ENCODE data around the gene TANK.
"Not testable (repeated sequence)": the region's sequence is repeated elsewhere in the genome, so short reads cannot be mapped to it uniquely, and the experiment has no call there.

TANK gene

DNA sequence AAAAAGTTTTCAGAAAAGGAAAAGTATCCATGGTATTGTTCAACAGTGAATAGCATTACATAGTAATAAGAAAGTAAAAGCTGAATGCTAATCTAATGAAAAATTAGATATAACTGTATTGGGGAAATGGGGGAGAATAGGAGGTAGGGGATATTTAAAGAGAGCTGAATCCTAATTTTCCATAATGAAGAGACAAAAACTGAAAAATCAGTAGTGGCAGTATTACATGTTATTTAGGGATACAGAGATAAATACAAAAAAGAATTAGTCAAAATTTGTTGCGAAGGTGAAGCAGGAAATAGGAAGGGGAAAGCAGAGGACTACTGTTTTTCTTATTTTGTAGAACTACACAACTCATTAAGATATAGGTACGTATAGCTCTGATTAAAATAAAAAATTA lies 9.1 kb downstream of the TANK start:
- DNase-seq (ENCODE audit: low spot score): no peak

- DNase-seq (ENCODE audit: low spot score): no peak
These were observed 10.1 kb downstream of the TANK start for GRCh38 chr2:161170377-161170776.

DNA sequence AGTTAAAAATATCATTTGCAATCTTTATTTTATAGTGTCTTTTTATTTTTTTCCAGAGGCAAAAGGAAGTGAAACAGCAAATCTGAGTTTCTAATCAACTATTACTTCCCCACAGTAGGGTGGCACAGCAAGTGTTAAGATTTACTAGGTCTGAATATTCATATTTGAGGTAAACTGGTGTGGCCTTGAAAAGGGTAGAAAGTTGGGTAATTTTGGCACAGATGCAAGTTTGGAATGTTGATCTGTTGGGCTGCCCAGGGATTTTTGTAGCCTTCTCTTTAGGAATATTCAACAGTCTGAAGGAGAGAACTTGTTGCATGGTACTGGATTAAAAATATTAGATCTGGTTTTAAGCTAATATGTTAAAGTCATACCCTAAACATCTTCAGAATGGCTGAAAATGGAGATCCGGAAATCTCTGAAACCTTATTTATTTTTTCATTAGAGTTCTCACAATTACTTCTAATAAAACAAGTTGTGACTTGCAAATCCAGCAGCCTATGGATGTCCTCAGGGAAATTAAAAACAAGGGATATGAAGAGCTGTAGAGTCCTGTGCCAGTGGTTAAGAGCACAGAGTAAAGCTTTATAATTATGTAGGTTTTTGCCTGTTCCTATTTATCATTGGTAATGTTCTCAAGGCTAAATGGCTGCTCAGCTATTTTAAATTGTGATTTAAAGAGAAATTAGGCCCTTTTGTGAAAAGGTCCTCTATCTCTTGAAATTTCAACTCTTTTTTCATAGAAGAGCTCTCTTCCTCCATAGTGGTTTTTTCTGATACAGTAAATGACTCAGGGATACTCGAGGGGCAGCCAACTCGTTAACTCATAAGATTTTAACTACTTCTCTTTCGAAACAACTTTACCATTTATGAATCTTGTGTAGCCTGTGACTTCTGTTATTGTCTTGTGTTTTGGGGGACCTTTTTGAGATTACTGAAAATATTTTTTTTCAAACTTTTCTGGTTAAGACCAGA lies 11.0 kb downstream of the TANK start:
- DNase-seq (ENCODE audit: low spot score): no peak

DNA sequence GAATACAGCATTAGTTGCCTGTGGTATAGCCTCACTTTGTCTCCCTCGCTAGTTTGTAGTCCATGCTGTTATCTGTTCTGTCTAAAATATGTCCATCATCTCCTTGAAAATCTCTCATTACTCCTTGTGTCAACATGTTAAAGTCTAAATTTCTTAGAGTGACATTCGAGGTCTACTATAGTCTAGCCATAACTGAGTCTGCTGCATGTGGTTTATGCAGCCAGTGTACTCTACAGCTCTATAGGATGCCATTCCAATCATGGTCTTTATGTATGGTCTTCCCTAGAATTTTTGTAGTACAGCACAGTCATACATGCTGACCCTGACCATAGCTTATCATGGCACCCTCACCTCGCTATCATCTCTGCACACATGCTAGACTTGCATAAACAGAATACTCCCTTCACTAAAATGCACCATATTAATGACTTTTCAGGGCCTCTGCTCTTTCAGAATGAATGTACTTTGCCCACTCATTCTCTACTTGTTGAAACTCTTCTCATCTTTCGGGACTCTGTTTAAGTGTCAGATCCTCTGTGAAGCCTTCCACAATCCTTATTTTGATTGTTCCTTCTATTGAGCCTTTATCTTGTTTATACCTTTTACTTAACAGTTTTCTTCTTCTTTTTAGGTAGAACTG lies 12.8 kb downstream of the TANK start:
- DNase-seq (ENCODE audit: low spot score): no peak

GRCh38 chr2:161173541-161174194 lies 13.4 kb downstream of the TANK start:
- no peak for DNase-seq (ENCODE audit: low spot score)

GRCh38 chr2:161177969-161178368 lies 17.7 kb downstream of the TANK start:
- DNase-seq (ENCODE audit: low spot score): no peak

GRCh38 chr2:161178756-161179155 lies 18.5 kb downstream of the TANK start:
- DNase-seq (ENCODE audit: low spot score): no peak

DNA sequence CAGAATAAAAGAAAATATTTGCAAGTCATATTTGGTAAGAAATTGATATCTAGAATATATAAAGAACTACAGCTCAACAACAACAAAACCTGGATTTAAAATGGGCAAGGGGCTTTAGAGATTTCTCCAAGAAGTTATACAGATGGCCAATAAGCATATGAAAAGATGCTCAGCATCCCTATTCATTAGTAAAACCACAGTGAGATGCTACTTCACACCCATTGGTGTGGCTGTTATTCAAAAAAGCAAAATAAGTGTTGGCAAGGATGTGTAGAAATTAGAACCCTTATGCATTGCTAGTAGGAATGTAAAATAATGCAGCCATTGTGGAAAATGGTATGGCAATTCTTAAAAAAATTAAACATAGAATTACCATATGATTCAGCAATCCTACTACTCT lies 29.8 kb downstream of the TANK start:
- DNase-seq (ENCODE audit: low spot score): no peak

DNA sequence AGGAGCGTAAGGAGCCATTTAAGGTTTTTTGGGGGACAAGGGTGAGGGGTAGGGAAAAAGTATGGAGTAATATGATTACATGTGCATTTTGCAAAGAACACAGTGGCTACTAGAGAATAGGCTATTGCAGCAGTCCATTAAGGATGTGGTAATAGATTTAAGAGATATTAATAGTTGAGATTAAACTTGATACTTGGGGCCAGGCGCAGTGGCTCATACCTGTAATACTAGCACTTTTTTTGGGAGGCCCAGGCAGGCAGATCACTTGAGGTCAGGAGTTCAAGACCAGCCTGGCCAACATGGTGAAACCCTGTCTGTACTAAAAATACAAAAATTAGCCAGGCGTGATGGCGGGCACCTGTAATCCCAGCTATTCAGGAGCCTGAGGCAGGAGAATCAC lies 35.4 kb downstream of the TANK start:
- not testable (repeated sequence) for DNase-seq (ENCODE audit: low spot score)

DNA sequence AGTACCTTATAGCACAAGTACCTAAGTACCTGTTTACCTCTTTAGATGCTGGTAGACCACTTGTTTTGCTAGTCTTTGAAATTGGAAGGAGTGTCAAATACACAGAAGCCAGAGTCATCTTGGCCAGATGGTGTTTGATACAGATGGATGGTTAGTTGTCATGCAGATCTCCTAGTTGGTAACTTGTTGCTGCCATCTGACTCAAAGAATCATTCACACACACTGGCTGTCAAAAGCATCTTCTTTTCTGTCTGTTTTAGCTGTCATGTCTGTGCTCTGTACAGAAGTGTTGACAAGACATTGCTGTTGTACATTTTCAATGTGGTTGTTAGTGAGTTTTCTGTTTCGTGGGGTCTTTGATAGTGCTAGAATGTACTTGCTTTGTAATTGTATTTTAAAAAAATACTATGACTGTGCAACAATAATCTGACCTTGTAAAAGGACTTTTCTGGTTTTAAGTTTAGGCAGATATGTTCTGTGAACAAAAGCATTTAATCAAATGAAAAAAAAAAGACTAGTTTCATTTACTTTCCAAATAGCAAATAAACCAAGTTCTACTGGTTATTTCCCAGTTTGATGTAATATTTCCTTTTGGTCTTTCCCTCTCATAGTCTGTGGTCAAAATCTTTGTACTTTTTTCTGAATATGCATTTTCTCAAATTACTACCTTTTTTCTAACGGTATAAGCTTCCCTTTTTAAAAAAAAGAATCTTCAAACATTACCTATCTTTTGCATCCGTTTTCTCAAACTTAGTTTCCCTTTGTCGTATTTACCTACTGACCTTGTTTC lies 39.9 kb downstream of the TANK start:
- no peak for DNase-seq (ENCODE audit: low spot score)

DNA sequence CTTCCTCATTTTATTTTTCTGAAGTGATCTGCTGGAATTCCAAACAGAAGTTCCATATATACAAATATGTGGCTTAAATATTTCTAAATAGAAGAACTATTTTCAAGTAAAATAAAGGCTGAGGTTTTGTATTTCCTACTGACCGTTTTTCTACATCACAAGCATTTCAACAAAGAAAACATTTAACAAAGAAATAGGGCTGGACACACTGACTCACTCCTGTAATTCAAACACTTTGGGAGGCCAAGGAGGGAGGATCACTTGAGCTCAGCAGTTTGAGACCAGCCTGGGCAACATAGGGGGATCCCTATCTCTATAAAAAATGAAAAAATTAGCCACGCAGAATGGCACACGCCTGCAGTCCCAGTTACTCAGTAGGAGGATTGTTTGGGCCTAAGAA lies 44.6 kb downstream of the TANK start:
- DNase-seq (ENCODE audit: low spot score): no peak

DNA sequence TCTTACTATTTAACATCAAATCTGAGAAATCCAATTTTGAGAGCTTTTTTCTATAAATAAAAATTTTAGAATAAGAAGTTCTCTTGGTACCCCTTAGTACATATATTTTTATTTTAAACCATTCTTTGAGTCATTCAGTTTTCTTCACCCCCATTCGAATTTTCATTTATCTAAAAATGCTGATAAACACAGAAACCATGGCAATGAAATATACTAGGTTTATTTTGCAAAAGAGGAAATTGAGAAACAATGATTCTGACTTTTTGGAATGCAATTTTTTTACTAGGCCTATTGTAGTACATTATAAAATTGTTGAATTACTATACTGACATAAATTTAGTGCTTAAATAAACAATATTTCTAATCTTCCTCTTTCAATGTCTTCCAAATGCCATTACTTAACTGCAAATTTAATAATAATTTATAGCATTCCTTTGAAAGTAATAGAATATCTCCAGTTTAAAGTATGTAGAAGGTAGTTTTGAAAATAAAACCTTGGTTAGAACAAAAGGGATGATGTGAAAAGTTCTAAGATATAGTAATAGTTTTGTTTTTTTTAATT lies 46.3 kb downstream of the TANK start:
- DNase-seq (ENCODE audit: low spot score): no peak

DNA sequence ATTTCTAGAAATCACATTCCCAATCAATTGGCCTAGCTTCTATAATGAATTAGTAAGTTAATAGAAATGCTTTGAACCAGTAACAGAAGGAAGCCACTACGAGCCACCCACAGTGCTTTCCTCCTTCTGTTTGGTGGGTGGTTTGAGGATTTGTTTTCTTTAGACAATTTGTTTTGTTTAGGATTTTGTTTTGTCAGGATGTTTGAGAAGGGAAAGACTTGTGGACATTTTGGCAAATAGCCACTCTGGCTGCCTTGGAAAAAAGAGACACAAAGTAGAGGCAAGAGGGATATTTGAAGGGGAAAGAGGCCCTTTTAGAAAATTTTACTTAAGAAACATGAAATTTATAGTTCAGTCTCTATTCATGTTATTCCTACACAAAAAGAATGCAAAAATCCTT lies 47.7 kb downstream of the TANK start:
- DNase-seq (ENCODE audit: low spot score): no peak

- DNase-seq (ENCODE audit: low spot score): peak; percentile 55
These were observed 48.4 kb downstream of the TANK start for GRCh38 chr2:161208527-161209139.

GRCh38 chr2:161209902-161210301 lies 49.7 kb downstream of the TANK start:
- no peak for DNase-seq (ENCODE audit: low spot score)

DNA sequence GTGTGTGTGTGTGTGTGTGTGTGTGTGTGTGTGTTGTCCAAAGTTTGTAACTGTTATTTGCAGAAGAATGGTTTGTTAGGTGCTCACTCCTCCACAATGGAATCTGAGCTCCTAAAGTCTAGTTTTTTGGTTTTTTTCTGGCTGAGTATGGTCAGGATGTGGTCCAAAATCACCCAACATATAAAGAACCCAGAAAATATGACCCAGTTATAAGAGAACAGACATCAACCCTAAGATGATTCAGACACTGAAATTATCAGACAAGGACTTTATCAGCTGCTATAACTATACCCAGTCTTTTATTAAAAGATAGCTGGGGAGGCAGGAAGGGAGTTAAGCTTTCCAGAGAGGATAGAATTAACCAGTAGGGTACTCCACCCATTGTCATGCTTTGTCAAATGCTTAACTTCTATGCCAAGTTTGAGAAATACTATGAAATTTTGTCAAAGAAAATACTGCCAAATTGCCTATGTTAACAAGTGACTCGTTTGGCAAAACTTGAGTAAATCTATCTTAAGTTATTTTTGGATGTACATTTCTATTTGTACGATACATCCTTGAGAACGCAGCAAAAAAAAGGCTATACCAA lies 57.5 kb downstream of the TANK start:
- no peak for DNase-seq (ENCODE audit: low spot score)

GRCh38 chr2:161219211-161219610 lies 59.0 kb downstream of the TANK start:
- DNase-seq (ENCODE audit: low spot score): no peak

- DNase-seq (ENCODE audit: low spot score): peak; percentile 51
These were observed 63.0 kb downstream of the TANK start for GRCh38 chr2:161223139-161223732.

DNA sequence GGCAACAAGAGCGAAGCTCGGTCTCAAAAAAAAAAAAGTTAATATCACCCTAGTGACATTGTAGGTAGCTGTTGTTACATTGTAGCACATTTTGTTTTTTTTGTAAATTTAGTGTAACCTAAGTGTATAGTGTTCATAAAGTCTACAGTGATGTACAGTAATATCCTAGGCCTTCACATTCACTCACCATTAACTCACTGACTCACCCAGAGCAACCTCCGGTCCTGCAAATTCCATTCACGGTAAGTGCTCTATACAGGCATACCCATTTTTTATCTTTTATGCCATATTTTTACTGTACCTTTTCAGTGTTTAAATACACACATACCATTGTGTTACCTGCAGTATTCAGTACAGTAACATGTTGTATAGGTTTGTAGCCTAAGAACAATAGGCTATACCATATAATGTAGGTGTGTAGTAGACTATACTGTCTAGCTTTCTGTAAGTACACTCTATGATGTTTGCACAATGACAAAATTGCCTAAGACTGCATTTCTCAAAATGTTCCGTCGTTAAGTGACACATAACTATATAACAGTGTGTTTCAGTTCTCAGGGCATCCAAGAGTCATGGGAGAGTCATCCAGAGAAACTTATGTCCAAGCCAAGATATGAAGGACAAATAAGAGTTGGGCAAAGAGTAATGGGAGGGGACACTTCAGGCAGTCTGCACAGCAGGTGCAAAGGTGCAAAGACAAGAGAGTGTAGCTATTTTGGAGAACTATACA lies 68.4 kb downstream of the TANK start:
- DNase-seq (ENCODE audit: low spot score): no peak

GRCh38 chr2:161230959-161231358 lies 70.7 kb downstream of the TANK start:
- no peak for DNase-seq (ENCODE audit: low spot score)
